Duodenal mucosa (tissue), 2 donors: Measurements from ENCODE around the gene FAM83G.

ENCODE experiments used
- H3K27ac ChIP-seq: one replicate; pipeline ENCODE4 v1.7.0; 2013; ENCODE audit warnings: low read depth, low read length
- H3K27me3 ChIP-seq, 2 donors: one replicate each; pipeline ENCODE4 v1.7.0; 2013; ENCODE audit warnings: low read length in 2 of 2, control low read depth in 1 of 2; ENCODE audit not compliant: insufficient read depth in 2 of 2, control insufficient read depth in 1 of 2
- H3K36me3 ChIP-seq, 2 donors: one replicate each; pipeline ENCODE4 v1.7.0; 2013; ENCODE audit warnings: low read length in 2 of 2, control low read depth in 1 of 2; ENCODE audit not compliant: insufficient read depth in 2 of 2, control insufficient read depth in 1 of 2
- H3K4me1 ChIP-seq, 2 donors: one replicate each; pipeline ENCODE4 v1.7.0; 2013; ENCODE audit warnings: low read length in 2 of 2, control low read depth in 1 of 2; ENCODE audit not compliant: insufficient read depth in 2 of 2, control insufficient read depth in 1 of 2
- H3K4me3 ChIP-seq, 2 donors: one replicate each; pipeline ENCODE4 v1.7.0; 2013; ENCODE audit warnings: low read length in 2 of 2, low read depth in 1 of 2
- H3K9ac ChIP-seq, 2 donors: one replicate each; pipeline ENCODE4 v1.7.0; 2013; ENCODE audit warnings: low read length in 2 of 2, low read depth in 1 of 2
- H3K9me3 ChIP-seq, 2 donors: one replicate each; pipeline ENCODE4 v1.7.0; 2013; ENCODE audit warnings: low read length in 2 of 2, control low read depth in 1 of 2; ENCODE audit not compliant: control insufficient read depth in 1 of 2

FAM83G gene

DNA sequence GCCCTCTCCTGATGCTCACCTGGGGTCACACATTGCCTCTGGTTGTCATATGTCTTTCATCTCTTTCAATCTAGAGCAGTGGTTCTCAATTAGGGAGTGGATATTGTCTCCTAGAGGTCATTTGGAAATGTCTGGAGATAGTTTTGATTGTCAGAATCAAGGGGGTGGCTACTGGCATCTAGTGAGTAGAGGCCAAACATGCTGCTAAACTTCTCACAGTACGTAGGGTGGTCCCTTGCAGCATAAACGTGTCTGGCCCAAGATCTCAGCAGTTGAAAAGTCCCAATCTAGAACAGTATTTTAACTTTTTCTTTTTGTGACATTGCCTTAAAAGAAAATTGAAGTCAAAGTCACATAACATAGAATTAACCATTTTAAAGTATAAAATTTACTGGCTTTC, 83.1 kb downstream of the FAM83G start:
- Histone ChIP-seq H3K4me3 (no peak overlapping the region), H3K9me3 (no peaks in the 10 kb centered on the region), H3K4me1 (peaks cover 21 to 24% of the 10 kb centered on the region in 2 donors), H3K36me3 (peaks cover 11 to 26% of the 10 kb centered on the region in 2 donors), H3K27ac (no peak overlapping the region), H3K9ac (no peak overlapping the region), H3K27me3 (no peaks in the 10 kb centered on the region)

- Histone ChIP-seq H3K27ac (no peak overlapping the region), H3K36me3 (peaks cover 11 to 26% of the 10 kb centered on the region in 2 donors), H3K27me3 (no peaks in the 10 kb centered on the region), H3K4me3 (no peak overlapping the region), H3K9ac (no peak overlapping the region), H3K4me1 (peaks cover 21 to 24% of the 10 kb centered on the region in 2 donors), H3K9me3 (no peaks in the 10 kb centered on the region)
Observed at GRCh38 chr17:18920911-18921441, 83.6 kb downstream of the FAM83G start.

GRCh38 chr17:18919963-18920362, 84.6 kb downstream of the FAM83G start:
- Histone ChIP-seq H3K4me1 (peaks cover 21 to 24% of the 10 kb centered on the region in 2 donors), H3K27me3 (no peaks in the 10 kb centered on the region), H3K27ac (no peak overlapping the region), H3K9me3 (no peaks in the 10 kb centered on the region), H3K36me3 (peaks cover 6 to 26% of the 10 kb centered on the region in 2 donors), H3K4me3 (no peak overlapping the region), H3K9ac (no peak overlapping the region)
